Endometrial microvascular endothelial cells (primary cell): Measurements from ENCODE around the gene ATRNL1. TPM values are rescaled to one million over a fixed set of nuclear protein-coding genes. Genes with fewer than 3 reads are reported as not detected.
"Not testable (repeated sequence)": the region's sequence is repeated elsewhere in the genome, so short reads cannot be mapped to it uniquely, and the experiment has no call there.

Experiments
- in situ Hi-C: cut with HindIII; loops from 2 replicates; pipeline ENCODE4 v1.10.0; 2017; ENCODE audit warnings: low sequenced_read_pairs, low pct_unique_long_range_greater_than_20kb; ENCODE audit errors: inconsistent ontology term
- total RNA-seq: library from RNA; depleted of rRNA; stranded (reverse); fragments of >200 nt; gene quantifications from one replicate; pipeline ENCODE4 v1.2.3, GENCODE V29; 2015; ENCODE audit errors: inconsistent ontology term

ATRNL1 gene
- total RNA-seq, 1 donor from 2014 or later: not detected

GRCh38 chr10:115171392-115171960 is 78.3 kb downstream of the ATRNL1 start:
- in situ Hi-C loops: no loop called here

DNA sequence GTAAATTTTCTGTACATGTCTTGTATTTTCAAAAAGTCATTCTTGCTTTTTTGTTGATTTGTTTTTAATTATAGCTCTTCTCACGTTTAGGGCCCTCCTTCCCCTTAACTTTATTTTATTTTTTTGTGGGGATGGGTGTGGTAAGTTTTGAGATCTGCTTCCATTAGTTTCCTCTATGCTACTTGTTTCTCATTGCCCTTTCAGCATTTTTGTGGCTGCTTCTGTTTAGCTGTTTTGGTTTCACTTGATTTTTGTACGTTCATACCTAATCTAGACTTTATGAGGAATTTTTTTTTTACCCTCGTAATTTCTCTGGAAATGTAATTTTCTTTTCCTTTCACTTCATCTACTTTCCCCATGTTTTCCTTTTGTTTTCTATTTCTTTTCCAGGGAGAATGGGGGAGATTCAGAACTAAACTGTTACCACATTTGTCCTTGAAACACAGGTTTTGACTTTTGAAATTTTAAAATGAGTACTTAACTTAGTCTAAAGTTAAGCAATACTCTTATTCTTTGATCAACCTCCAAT is 80.8 kb downstream of the ATRNL1 start:
- in situ Hi-C loops: no loop called here

- in situ Hi-C loops: not testable (repeated sequence)
Measured at GRCh38 chr10:115207276-115207675, 114.1 kb downstream of the ATRNL1 start.

DNA sequence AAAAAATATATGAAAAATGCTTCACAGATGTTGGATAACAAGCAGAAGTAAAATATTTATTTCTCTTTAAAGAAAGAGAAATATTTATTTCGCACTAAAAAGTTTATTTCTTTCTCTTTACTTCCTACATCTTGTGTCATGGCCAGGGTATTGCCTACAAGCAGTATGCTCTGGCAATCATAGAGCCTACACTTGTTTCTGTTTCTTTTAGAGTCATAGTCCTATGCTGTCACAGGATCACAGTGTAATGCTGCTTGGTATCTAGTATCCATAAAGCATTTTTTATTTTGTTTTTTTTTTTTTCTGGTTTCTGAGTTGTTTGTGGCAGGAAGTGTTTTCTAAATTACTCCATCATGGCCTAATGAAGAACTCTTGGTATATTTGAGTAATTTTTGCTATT is 116.0 kb downstream of the ATRNL1 start:
- in situ Hi-C loops: no loop called here

- in situ Hi-C loops: no loop called here
Measured at GRCh38 chr10:115214829-115215228, 121.7 kb downstream of the ATRNL1 start.

- in situ Hi-C loops: no loop called here
Measured at GRCh38 chr10:115219203-115219602, 126.0 kb downstream of the ATRNL1 start.

DNA sequence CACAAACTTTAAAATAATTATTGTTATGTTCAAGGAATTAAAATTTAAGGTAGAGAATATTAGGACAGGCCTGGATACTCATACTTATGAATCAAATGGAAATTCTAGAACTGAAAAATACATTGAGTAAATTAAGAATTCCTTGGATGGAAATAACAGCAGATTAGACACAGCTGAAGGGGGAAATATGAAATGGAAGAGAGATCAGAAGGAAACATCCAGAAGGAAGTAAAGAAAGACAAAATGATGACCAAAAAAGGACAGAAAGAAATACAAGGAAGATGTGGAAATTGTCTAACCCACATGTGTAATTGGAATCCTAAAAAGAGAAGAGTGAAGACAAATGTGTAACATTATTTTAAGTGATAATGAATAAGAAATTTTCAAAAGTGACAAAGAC is 128.9 kb downstream of the ATRNL1 start:
- in situ Hi-C loops: no loop called here

GRCh38 chr10:115239761-115240160 is 146.6 kb downstream of the ATRNL1 start:
- in situ Hi-C loops: no loop called here

DNA sequence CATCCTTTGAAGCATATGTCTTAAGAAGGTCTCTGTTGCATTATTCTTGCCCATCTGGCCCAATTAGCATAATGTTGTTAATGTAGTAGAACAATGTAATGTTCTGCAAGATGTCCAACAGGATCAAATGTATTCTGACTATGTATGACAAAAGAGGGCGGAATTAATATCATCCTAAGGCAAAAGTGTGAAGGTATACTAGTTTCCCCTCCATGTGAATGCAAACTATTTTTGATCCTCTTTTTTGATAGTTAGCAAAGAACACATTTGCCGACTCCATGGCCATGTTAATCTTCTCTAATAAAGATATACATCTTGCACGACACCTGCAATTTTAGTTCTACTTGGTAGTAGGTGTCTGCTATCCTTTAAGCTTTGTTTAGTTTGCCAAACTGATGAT is 157.6 kb downstream of the ATRNL1 start:
- in situ Hi-C loops: no loop called here

GRCh38 chr10:115253765-115254164 is 160.6 kb downstream of the ATRNL1 start:
- in situ Hi-C loops: not testable (repeated sequence)

- in situ Hi-C loops: no loop called here
Measured at GRCh38 chr10:115272482-115272881, 179.3 kb downstream of the ATRNL1 start.

- in situ Hi-C loops: no loop called here
Measured at GRCh38 chr10:115278294-115278693, 185.1 kb downstream of the ATRNL1 start.

DNA sequence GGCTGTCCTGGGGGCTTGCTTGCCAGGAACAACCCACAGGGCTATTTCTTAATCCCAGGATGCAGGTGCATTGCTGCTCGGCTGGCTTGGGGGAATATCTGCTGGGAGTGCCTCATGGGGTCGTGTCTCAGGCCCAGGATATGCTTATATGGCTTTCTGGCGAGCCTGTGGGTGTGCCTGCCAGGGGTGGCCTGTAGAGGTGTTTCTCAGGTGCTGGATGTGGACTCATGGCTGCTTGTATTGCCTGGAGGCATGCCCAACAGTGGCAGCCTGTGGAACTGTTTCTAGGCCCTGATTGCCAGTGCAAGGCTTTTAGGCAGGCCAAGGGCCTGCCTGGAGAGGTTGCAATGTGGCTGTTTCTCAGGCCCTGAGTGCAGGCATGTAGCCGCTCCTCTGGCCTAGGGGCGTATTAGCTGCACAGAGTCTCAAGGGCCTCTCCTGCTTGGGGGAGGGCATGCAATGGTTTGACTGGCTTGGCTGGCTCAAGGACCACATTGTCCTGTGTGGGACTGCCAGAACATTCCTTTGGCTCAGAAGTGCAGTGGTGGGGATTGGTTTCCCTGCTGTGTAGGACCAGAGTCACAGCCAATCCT is 202.1 kb downstream of the ATRNL1 start:
- in situ Hi-C loops: no loop called here

DNA sequence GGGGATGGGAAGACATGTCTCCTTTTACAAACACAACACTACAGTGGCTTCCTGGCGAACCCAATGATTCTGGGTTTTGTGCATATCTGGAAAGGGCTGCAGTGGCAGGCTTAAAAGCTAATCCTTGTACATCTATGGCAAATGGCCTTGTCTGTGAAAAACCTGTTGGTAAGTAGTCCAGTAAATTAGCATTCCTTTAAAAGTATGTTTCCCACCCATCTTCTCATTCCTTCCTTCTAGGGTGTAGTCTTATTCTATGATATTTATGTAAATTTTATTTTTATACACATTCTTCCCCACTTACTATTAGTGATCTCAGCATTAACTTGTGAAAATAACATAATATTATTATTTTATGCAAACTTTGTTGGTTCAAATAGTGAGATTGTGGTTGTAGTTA is 206.9 kb downstream of the ATRNL1 start:
- in situ Hi-C loops: no loop called here

DNA sequence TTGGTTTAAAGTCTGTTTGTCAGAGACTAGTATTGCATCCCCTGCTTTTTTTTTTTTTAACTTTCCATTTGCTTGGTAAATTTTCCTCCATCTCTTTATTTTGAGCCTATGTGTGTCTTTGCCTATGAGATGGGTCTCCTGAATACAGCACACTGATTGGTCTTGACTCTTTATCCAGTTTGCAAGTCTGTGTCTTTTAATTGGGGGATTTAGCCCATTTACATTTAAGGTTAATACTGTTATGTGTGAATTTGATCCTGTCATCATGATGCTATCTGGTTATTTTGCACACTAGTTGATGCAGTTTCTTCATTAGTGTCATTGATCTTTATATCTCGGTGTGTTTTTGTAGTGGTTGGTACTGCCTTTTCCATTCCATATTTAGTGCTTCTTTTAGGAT is 226.5 kb downstream of the ATRNL1 start:
- in situ Hi-C loops: not testable (repeated sequence)

DNA sequence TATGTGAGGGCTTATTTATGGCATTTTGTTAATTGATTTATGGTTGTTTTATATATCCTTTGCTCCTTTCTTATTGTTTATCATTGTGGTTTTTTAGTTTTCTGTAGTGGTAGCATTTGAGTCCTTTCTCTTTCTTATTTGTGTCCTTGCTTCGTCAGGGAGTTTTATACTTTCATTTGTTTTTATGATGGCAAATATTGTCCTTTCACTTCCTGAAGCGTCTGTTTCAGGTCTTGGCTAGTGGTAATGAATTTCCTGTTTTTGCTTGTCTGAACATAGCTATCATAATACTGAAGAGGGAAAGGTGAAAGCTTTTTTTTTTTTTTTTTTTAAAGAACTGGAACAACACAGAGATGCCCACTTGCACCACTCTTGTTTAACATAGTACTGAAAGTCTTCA is 228.2 kb downstream of the ATRNL1 start:
- in situ Hi-C loops: no loop called here

DNA sequence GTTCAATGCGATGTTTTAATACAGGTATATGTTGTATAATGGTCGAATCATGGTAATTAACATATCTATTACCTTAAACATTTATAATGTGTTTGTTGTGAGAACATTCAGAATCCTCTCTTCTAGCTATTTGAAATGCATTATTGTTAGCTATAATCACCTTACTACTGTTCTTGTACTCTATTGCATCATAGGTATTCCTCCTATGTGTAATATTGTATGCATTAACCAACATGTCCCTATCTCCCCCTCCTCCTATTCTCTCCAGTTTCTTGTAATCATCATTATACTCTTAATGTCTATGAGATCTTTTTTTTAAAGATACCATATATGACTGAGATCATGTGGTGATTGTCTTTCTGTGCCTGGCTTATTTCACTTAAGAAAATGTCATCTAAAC is 235.2 kb downstream of the ATRNL1 start:
- in situ Hi-C loops: no loop called here

DNA sequence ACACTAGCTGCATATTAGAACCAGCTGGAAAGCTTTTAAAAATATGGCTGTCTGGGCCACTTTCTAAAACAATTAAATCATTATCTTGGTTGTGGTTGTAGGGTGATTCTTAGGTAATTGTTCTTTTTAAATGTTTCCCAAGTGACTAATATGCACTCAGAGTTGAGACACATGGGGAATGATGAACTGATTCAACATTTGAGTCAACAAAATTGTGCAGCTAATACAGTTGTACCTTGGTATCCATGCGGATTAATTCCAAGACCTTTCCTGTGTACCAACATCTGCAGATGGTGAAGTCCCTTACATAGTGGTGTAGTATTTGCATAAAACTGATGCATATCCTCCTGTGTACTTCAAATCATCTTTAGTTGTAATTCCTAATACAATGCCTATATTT is 242.2 kb downstream of the ATRNL1 start:
- in situ Hi-C loops: no loop called here

DNA sequence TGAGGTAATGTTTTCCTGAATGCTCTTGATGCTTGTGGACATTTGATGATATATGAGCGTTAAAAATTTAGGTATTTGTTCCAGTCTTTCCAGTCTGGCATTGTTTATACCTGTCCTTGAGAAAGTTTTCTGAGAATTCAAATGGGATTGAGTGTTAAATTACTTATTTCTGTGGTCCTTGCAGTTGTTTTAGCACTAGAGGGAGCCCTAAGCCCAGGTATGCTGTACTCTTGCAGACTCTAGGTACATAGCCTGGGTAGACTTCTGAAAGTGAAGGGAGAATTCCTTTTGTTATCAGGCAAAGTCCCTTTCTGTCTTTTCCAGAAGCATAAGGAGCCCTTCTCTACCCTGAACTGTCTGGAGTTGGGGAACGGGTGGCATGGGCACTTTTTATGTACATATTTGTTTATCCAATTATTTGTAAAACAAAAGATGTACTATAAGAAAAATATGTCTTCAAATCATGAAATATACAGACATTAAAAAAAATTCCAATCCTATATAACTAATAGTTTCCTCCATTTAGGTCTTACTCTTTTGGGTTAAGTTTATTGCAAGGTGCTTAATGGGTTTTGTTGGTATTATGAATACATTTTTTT is 262.1 kb downstream of the ATRNL1 start:
- in situ Hi-C loops: no loop called here

- in situ Hi-C loops: not testable (repeated sequence)
Measured at GRCh38 chr10:115367920-115368319, 274.8 kb downstream of the ATRNL1 start.
